Heart right ventricle (tissue), 16 donors: Measurements from ENCODE around the gene ULBP2. TPM values are rescaled to one million over a fixed set of nuclear protein-coding genes. Genes with fewer than 3 reads are reported as not detected.
"Not testable (repeated sequence)": the region's sequence is repeated elsewhere in the genome, so short reads cannot be mapped to it uniquely, and the experiment has no call there.

ENCODE experiments used
- ATAC-seq, 8 donors: fragments of 200-7000 bp; cut with Tn5 transposase; one replicate each; pipeline ENCODE4 v1.9.1; 2020; ENCODE audit warnings: mild to moderate bottlenecking in 8 of 8, moderate library complexity in 8 of 8, moderate number of reproducible peaks in 1 of 8
- DNase-seq, 2 donors: peaks; one replicate each; pipeline ENCODE4 v3.0.0-alpha.2; 2020
- H3K27ac ChIP-seq, 10 donors: fragments of 200-600 bp; sonication (generic) in 2 of 10; one replicate each; pipeline versions ENCODE4 v1.5.0 to v1.8.0; 2020 to 2022; ENCODE audit warnings: mild to moderate bottlenecking in 3 of 10
- H3K27me3 ChIP-seq, 7 donors: fragments of 200-600 bp; one replicate each; pipeline ENCODE4 v1.8.0; 2021 to 2022; ENCODE audit warnings: mild to moderate bottlenecking in 2 of 7
- H3K36me3 ChIP-seq, 9 donors: fragments of 200-600 bp; sonication (generic) in 1 of 9; one replicate each; pipeline versions ENCODE4 v1.5.0 to v1.8.0; 2020 to 2022; ENCODE audit warnings: mild to moderate bottlenecking in 2 of 9
- H3K4me1 ChIP-seq, 9 donors: fragments of 200-600 bp; sonication (generic) in 1 of 9; one replicate each; pipeline versions ENCODE4 v1.5.0 to v1.8.0; 2020 to 2022; ENCODE audit warnings: mild to moderate bottlenecking in 4 of 9
- H3K4me3 ChIP-seq, 10 donors: fragments of 200-600 bp; sonication (generic) in 2 of 10; one replicate each; pipeline versions ENCODE4 v1.5.0 to v1.8.0; 2020 to 2022; ENCODE audit warnings: mild to moderate bottlenecking in 7 of 10, moderate library complexity in 2 of 10
- H3K9me3 ChIP-seq, 11 donors: fragments of 200-600 bp in 10 of 11; sonication (generic) in 2 of 11; one replicate each; pipeline versions ENCODE4 v1.5.0 to v1.8.0; 2013 to 2022; ENCODE audit warnings: mild to moderate bottlenecking in 2 of 11, control low read depth in 1 of 11, moderate library complexity in 1 of 11
- CTCF ChIP-seq, 9 donors: fragments of 200-600 bp; sonication (generic) in 2 of 9; IDR thresholded peaks; one replicate each; pipeline versions ENCODE4 v1.5.0 to v1.8.0; 2021 to 2022; ENCODE audit warnings: antibody characterized with exemption in 9 of 9, mild to moderate bottlenecking in 5 of 9, moderate library complexity in 1 of 9
- WGBS, 2 donors: extraction: QIAGEN DNeasy Blood & Tissue Kit; methylation state at CpG; one replicate each; pipeline ENCODE4 v1.1.7; 2013; ENCODE audit warnings: inconsistent platforms in 1 of 2; 5-methylcytosine and 5-hydroxymethylcytosine counted together
- intact Hi-C, 10 donors: fragments of 100-400 bp; cut with DNase I; formaldehyde crosslinking; loops; one replicate each; pipeline versions ENCODE4 v1.11.1 to v1.14.2; 2022
- polyA plus RNA-seq, 2 donors: library from polyadenylated mRNA; stranded (reverse); fragments of 200-250 nt; gene quantifications; one replicate each; pipeline ENCODE4 v1.2.3, GENCODE V29; 2013
- total RNA-seq, 10 donors: library from RNA; stranded (reverse); fragmentation: NEBNext Ultra II Directional in 3 of 10; extraction: Animal tissue kit (Norgen Biotek cat#: 25700) in 3 of 10; gene quantifications; one replicate each; pipeline versions ENCODE4 v1.2.1 to v1.2.4, GENCODE V29; 2021 to 2023
- donor health status: Arrhythmogenic right ventricular cardiomyopathy.
- donor health status: ischemic (EF 13 %, LVEDD 7.1; RV severe dilation, severe dysfunction).
- donor health status: healthy with polysubstance abuse.
- donor health status: DM: no; HTN: yes; CAD: no.
- donor health status: DM: no; HTN: no; CAD: no.
- donor health status: ischemic (EF 25% LVEDD 6.9; RV normal size, moderate dysfunction).
- donor health status: ischemic (EF 25% LVEDD 5.7; RV mildly dilated, moderate dysfunction).
- donor health status: healthy.
- donor health status: DM: yes; HTN: yes; CAD: no.
- donor health status: Ischemic cardiomyopathy.
- donor health status: ischemic (EF 35%, LVEDD 5.7; RV mildly dilated, moderate dysfunction).
- donor health status: nonischemic (EF 11% LVEDD 7.7; RV severe dilation, severe dysfunction).
- donor health status: DM: yes; HTN: yes; CAD: no.
- donor health status: PGD.
- donor health status: ischemic (EF 29% LVEDD 5.4; RV normal size, mild dysfunction).
- donor health status: nonischemic (EF 23%, LVEDD 6.1; RV moderate dilation, normal function).

The ULBP2 gene
- total and polyA plus RNA-seq, 12 donors, result 0.46 to 2.7 (median 1.1) TPM; not detected in 1

- H3K4me3 ChIP-seq, result peak overlapping the region; percentile 38 to 62 (median 60)
- ATAC-seq (peak; percentile 20 to 61 (median 40)), DNase-seq (peak in 1 of 2 donors; percentile 49)
- peak overlapping the region in 9 of 10 donors; percentile 27 to 67 (median 57) for H3K27ac ChIP-seq
- intact Hi-C loops, result loop anchor here in 8 of 10 donors (2.0 to 10.0 kb wide), 7 partner anchors 29 to 381 kb away; partner anchors contain the start of genes GINM1 (in 1 of the 8), LATS1 (in 1 of the 8) and PPIL4 (in 1 of the 8)
- H3K9me3 ChIP-seq, result no peaks in the 10 kb centered on the region
- no peaks in the 10 kb centered on the region for H3K36me3 ChIP-seq
- peaks cover 3 to 33% (median 23%) of the 10 kb centered on the region in 9 donors for H3K4me1 ChIP-seq
- 9 to 11% methylated on average over 34 of the region's 34 CpGs for WGBS, 2 donors
- H3K27me3 ChIP-seq, result peaks cover 0 to 85% (median 20%) of the 10 kb centered on the region in 7 donors
- no peak for TF ChIP-seq CTCF (IDR thresholded peaks at IDR 0.05)
Observed at GRCh38 chr6:149925253-149925973, 16.4 kb upstream of the ULBP2 start.

GRCh38 chr6:149925974-149926777 is 15.6 kb upstream of the ULBP2 start:
- H3K36me3 ChIP-seq, result no peaks in the 10 kb centered on the region
- peak; percentile 81 to 93 (median 88) for TF ChIP-seq CTCF (IDR thresholded peaks at IDR 0.05)
- ATAC-seq, result peak; percentile 89 to 94 (median 92)
- H3K4me3 ChIP-seq, result peak overlapping the region; percentile 38 to 62 (median 60)
- no peaks in the 10 kb centered on the region for H3K9me3 ChIP-seq
- DNase-seq, result peak; percentile 87 to 91
- peak overlapping the region in 9 of 10 donors; percentile 27 to 67 (median 57) for H3K27ac ChIP-seq
- peaks cover 0 to 92% (median 28%) of the 10 kb centered on the region in 7 donors for H3K27me3 ChIP-seq
- peaks cover 3 to 33% (median 23%) of the 10 kb centered on the region in 9 donors for H3K4me1 ChIP-seq
- 3% methylated on average over 31 of the region's 31 CpGs for WGBS, 2 donors
- intact Hi-C loops, result loop anchor here in 9 of 10 donors (1.0 to 10.0 kb wide), 11 partner anchors 29 to 381 kb away; partner anchors contain the start of genes GINM1 (in 1 of the 9), LATS1 (in 1 of the 9) and PPIL4 (in 1 of the 9)

GRCh38 chr6:149927025-149927424 is 14.8 kb upstream of the ULBP2 start:
- H3K4me3 ChIP-seq, ATAC-seq, H3K9me3 ChIP-seq, H3K36me3 ChIP-seq, DNase-seq, H3K27ac ChIP-seq: not testable (repeated sequence)
- intact Hi-C loops, result loop anchor here in 9 of 10 donors (2.0 to 10.0 kb wide), 8 partner anchors 86 to 382 kb away; partner anchors contain the start of genes GINM1 (in 1 of the 9), LATS1 (in 1 of the 9) and PPIL4 (in 1 of the 9)
- peaks cover 0 to 92% (median 37%) of the 10 kb centered on the region in 7 donors for H3K27me3 ChIP-seq
- 78 to 87% methylated on average over 4 of the region's 4 CpGs for WGBS, 2 donors
- peaks cover 3 to 33% (median 23%) of the 10 kb centered on the region in 9 donors for H3K4me1 ChIP-seq

GRCh38 chr6:149929422-149929821 is 12.4 kb upstream of the ULBP2 start:
- ATAC-seq, result no peak
- WGBS, 2 donors, result 6 to 9% methylated on average over 3 of the region's 3 CpGs
- Histone ChIP-seq H3K4me3 (no peak overlapping the region), H3K4me1 (peaks cover 0 to 22% (median 12%) of the 10 kb centered on the region in 9 donors), H3K9me3 (no peaks in the 10 kb centered on the region), H3K27me3 (peaks cover 0 to 92% (median 56%) of the 10 kb centered on the region in 7 donors), H3K36me3 (no peaks in the 10 kb centered on the region), H3K27ac (no peak overlapping the region)
- intact Hi-C loops, result loop anchor here in 7 of 10 donors (5.0 to 10.0 kb wide), 5 partner anchors 97 to 385 kb away; partner anchors contain the start of genes GINM1 (in 1 of the 7), LATS1 (in 1 of the 7) and PPIL4 (in 1 of the 7)
- no peak for DNase-seq
- peak in 7 of 9 donors; percentile 10 to 33 (median 19) for TF ChIP-seq CTCF (IDR thresholded peaks at IDR 0.05)
